ENCODE results near the gene HIPK2.

GRCh38 chr7:139698278-139698677, 79.5 kb downstream of the HIPK2 start:
- TF ChIP-seq CTCF (conservative IDR thresholded peaks at IDR 0.05; ENCODE audit: low read depth, low read length): no peak
- TF ChIP-seq EZH2 (IDR thresholded peaks at IDR 0.05; ENCODE audit: borderline replicate concordance, low read depth, low read length, poor library complexity, severe bottlenecking): no peak
